SK-N-SH (cell line): Measurements from ENCODE around the gene CD34.

Experiments used
- CHD2 ChIP-seq: fragments of 150-350 bp; IDR thresholded peaks from 2 replicates; pipeline ENCODE4 v1.6.1; 2018; ENCODE audit warnings: low read length; ENCODE audit not compliant: partially characterized antibody
- FOXM1 ChIP-seq: IDR thresholded peaks from 2 replicates; pipeline ENCODE4 v1.4.0; 2012; ENCODE audit warnings: low read depth, mild to moderate bottlenecking
- GABPA ChIP-seq: IDR thresholded peaks from 2 replicates; pipeline ENCODE4 v1.4.0; 2012; ENCODE audit warnings: low read depth, mild to moderate bottlenecking
- JUND ChIP-seq: IDR thresholded peaks from 2 replicates; pipeline ENCODE4 v1.4.0; 2012
- POLR2AphosphoS5 ChIP-seq: IDR thresholded peaks from 2 replicates; pipeline ENCODE4 v1.6.1; 2012; ENCODE audit warnings: low read depth, low read length
- RCOR1 ChIP-seq: fragments of 150-350 bp; IDR thresholded peaks from 2 replicates; pipeline ENCODE4 v1.6.1; 2017; ENCODE audit warnings: antibody characterized with exemption, low read length
- SMC3 ChIP-seq: IDR thresholded peaks from 2 replicates; pipeline ENCODE4 v1.6.1; 2012; ENCODE audit warnings: low read depth, low read length, improper control_type of control experiment
- TAF1 ChIP-seq: IDR thresholded peaks from 2 replicates; pipeline ENCODE4 v1.6.1; 2012; ENCODE audit warnings: low read depth, mild to moderate bottlenecking, low read length, moderate library complexity, borderline replicate concordance
- TF ChIP-seq, protein P1 (sequence below): fragments of 200-600 bp; sonication (generic); IDR thresholded peaks from 2 replicates; pipeline ENCODE4 v1.6.1; 2017; ENCODE audit warnings: antibody characterized with exemption, mild to moderate bottlenecking, moderate library complexity
- TF ChIP-seq, protein P2 (sequence below): IDR thresholded peaks from 2 replicates; pipeline ENCODE4 v1.4.0; 2012; ENCODE audit warnings: low read depth, borderline replicate concordance
- TF ChIP-seq, protein P3 (sequence below): fragments of 150-350 bp; IDR thresholded peaks from 2 replicates; pipeline ENCODE4 v1.6.1; 2017; ENCODE audit warnings: antibody characterized with exemption, low read length, low read depth, borderline replicate concordance
- TF ChIP-seq, protein P4 (sequence below): IDR thresholded peaks from 2 replicates; pipeline ENCODE4 v1.6.1; 2012; ENCODE audit warnings: mild to moderate bottlenecking, low read depth, low read length, moderate library complexity
- TF ChIP-seq, protein P5 (sequence below): IDR thresholded peaks from 2 replicates; pipeline ENCODE4 v1.4.0; 2012; ENCODE audit warnings: low read depth

DNA sequence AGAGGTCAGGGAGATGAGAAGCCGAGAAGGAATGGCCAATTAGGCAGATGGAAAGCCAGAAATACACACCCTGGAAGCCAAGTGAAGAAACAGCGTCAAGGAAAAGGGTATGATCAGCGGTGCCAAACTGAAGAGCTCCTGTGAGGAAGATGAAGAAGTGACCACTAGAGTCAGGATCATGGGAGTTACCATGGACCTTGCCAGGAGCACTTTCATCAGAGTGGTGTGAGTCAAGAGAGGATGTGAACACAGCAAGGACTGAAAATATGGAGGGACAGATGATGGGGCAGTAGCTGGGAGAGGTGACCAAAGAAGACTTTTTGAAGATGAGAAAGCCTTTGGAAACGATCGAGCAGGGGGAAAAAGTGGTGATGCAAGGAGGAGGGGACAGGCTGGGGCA, 50.4 kb downstream of the CD34 start:
- TF ChIP-seq POLR2AphosphoS5 (no peak), FOXM1 (no peak), TAF1 (no peak), JUND (no peak), GABPA (no peak), CHD2 (no peak), SMC3 (no peak), RCOR1 (no peak)
- TF ChIP-seq, protein P1, sequence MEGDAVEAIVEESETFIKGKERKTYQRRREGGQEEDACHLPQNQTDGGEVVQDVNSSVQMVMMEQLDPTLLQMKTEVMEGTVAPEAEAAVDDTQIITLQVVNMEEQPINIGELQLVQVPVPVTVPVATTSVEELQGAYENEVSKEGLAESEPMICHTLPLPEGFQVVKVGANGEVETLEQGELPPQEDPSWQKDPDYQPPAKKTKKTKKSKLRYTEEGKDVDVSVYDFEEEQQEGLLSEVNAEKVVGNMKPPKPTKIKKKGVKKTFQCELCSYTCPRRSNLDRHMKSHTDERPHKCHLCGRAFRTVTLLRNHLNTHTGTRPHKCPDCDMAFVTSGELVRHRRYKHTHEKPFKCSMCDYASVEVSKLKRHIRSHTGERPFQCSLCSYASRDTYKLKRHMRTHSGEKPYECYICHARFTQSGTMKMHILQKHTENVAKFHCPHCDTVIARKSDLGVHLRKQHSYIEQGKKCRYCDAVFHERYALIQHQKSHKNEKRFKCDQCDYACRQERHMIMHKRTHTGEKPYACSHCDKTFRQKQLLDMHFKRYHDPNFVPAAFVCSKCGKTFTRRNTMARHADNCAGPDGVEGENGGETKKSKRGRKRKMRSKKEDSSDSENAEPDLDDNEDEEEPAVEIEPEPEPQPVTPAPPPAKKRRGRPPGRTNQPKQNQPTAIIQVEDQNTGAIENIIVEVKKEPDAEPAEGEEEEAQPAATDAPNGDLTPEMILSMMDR, result no peak
- TF ChIP-seq, protein P2, sequence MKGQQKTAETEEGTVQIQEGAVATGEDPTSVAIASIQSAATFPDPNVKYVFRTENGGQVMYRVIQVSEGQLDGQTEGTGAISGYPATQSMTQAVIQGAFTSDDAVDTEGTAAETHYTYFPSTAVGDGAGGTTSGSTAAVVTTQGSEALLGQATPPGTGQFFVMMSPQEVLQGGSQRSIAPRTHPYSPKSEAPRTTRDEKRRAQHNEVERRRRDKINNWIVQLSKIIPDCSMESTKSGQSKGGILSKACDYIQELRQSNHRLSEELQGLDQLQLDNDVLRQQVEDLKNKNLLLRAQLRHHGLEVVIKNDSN, result no peak
- TF ChIP-seq, protein P3, sequence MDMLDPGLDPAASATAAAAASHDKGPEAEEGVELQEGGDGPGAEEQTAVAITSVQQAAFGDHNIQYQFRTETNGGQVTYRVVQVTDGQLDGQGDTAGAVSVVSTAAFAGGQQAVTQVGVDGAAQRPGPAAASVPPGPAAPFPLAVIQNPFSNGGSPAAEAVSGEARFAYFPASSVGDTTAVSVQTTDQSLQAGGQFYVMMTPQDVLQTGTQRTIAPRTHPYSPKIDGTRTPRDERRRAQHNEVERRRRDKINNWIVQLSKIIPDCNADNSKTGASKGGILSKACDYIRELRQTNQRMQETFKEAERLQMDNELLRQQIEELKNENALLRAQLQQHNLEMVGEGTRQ, result no peak
- TF ChIP-seq, protein P4, sequence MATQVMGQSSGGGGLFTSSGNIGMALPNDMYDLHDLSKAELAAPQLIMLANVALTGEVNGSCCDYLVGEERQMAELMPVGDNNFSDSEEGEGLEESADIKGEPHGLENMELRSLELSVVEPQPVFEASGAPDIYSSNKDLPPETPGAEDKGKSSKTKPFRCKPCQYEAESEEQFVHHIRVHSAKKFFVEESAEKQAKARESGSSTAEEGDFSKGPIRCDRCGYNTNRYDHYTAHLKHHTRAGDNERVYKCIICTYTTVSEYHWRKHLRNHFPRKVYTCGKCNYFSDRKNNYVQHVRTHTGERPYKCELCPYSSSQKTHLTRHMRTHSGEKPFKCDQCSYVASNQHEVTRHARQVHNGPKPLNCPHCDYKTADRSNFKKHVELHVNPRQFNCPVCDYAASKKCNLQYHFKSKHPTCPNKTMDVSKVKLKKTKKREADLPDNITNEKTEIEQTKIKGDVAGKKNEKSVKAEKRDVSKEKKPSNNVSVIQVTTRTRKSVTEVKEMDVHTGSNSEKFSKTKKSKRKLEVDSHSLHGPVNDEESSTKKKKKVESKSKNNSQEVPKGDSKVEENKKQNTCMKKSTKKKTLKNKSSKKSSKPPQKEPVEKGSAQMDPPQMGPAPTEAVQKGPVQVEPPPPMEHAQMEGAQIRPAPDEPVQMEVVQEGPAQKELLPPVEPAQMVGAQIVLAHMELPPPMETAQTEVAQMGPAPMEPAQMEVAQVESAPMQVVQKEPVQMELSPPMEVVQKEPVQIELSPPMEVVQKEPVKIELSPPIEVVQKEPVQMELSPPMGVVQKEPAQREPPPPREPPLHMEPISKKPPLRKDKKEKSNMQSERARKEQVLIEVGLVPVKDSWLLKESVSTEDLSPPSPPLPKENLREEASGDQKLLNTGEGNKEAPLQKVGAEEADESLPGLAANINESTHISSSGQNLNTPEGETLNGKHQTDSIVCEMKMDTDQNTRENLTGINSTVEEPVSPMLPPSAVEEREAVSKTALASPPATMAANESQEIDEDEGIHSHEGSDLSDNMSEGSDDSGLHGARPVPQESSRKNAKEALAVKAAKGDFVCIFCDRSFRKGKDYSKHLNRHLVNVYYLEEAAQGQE, result no peak
- TF ChIP-seq, protein P5, sequence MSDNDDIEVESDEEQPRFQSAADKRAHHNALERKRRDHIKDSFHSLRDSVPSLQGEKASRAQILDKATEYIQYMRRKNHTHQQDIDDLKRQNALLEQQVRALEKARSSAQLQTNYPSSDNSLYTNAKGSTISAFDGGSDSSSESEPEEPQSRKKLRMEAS, result no peak
